HG02588 (cell line): ENCODE data around the gene SYNCRIP.
"Not testable (repeated sequence)": the region's sequence is repeated elsewhere in the genome, so short reads cannot be mapped to it uniquely, and the experiment has no call there.

Experiments
- ATAC-seq: cut with Tn5 transposase; IDR thresholded peaks from one replicate; pipeline ENCODE4 v1.9.1; 2021; ENCODE audit warnings: mild to moderate bottlenecking, moderate library complexity; ENCODE audit not compliant: unreplicated experiment

SYNCRIP gene

DNA sequence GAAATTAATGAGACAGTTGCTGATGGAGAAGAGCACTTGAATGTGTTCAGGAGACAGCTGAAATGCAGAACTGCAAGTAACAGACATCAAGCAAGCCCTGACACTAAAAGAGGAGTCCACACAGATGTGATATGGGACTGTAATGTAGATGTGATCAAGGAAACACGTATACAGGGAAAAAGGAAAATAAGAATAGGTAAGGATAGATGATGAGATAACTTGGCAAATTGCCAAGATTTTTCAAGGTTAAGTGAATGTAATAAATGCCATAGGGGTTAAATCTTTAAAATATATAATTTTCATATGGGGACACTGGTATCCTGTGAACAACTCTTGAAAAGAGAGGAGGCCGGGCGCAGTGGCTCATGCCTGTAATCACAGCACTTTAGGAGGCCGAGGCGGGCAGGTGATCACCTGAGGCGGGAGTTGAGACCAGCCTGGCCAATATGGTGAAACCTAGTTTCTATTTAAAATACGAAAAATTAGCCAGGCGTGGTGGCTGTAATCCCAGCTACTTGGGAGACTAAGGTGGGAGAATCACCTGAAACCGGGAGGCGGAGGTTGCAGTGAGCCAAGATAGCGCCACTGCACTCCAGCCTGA lies 41.9 kb downstream of the SYNCRIP start:
- no peak for ATAC-seq

DNA sequence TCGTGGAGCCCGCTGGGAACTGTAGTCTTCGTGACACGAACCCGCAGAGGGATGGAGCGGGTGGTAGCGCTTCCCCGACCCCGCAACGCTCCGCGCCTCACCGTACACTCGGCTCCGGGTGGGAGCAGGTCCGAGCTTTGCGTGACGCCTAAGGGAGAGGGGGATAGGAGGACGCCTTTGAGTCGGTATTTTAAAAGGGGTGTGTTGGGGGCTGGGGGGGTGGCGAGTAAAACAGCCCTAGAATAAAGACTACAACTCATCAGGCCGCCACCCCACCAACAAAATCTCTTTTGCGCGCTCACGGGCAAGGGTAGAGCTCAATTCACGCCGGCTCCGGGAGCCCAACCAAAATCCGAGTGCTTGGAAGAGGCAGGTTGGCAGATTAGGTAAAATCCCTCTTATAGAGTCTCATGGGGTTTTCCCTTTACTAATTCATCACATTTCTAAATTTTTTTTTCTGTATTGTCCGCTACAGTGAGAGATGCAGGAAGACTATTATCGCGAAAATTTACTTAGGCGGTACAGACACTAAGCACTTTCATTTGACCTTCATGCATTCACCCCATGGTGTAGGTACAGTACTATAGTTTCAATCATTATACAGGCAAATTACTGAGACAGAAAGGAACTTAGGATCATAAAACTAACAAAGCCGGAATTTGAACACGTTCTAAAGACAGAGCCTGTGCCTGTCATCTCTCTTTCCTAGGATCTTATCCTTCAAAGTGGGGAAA lies 48.3 kb downstream of the SYNCRIP start:
- ATAC-seq, result peak; percentile 5

DNA sequence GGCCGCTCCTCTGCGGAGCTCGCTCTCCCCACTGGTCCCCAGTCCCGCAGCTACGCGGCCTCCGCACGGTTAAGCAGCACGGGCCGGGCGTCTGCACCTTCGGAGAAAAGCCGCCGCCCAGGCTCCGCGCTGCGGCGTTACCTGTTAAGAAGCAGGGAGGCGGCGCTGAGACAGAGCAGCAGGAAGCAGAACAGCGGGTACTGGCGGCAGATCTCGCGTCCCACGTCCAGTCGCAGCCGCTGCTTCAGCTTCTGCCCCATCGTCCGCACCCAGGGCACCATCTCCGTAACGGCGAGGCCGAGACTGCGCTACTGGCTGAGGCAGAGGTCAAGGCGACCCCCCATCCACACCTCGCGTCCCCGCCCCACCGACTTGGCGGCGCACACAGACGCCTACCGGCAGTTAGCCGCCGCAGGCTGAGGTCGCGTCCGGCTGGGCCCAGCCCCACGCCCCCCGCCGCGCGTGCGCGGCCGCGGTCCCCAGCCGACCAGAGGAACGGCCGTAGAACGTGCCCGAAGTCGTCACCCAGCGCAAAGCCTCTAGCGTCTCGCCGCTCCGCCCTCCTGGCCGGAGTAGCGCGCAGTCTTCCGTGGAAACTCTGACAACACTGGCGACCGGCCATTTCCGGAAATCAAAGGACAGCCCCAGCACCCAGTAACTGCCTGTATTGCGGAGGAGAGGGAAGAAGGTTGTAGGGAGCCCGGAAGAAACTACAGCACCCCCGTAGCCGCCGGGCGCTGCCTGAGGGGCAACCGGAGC lies 49.1 kb downstream of the SYNCRIP start, which contains the start of gene SNX14:
TSS of gene SNX14 (minus strand) at position 421 of the 759 bp plus-strand sequence. CDS start at position 281, 140 bp downstream.
- peak; percentile 92 for ATAC-seq

DNA sequence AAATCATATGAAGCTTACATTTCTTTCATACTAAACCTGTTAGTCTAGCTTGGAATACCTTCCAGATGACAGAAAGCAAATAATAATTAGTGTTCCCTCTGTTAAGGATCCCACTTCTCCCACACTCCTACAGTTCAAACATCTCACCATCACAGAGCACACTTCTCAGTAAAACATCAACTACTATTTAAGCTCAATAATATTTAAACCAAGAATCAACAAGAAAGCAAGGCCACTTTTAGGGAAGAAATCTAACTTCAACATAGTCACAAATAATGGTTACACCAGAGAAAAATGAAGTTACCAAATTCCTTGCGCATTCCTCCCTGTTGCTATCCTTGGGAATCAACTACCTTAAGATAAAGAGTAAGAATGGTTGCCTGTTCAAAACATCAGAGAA lies 50.7 kb downstream of the SYNCRIP start:
- no peak for ATAC-seq

DNA sequence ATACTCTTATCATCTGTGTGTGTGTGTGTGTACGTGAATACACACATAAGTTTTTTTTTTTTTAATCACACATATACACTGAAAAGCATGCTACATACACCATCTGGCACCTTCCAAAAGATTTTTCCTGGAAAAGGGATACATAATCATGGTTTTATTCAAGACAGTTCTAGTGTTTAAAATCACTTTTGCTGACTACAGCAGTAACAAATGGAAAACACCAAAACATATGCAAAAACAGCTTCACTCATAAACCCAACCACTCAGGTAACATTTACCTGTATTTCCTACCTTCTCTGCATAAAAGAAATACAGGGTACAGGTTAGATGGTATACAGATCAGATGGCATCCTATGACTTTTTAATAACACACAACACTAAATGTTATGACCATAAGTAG lies 51.5 kb downstream of the SYNCRIP start:
- ATAC-seq, result no peak

DNA sequence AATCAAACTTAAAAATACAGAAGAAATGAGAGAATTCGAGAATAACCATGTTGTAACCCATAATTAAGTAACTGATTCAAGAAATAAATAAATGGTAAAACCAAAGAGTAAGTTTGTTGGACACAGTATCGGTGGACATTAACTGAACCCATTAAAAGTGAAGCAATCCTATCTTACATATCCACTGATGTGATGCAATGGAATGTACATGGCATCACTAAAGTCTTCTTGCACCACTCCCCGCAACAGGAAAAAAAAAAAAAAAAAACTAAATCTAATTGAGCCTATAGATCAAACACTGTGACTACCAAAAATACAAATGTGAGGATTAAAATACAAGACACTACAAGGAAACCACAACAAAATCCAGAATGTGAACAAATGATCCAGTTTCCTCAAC lies 56.9 kb downstream of the SYNCRIP start:
- ATAC-seq, result no peak

DNA sequence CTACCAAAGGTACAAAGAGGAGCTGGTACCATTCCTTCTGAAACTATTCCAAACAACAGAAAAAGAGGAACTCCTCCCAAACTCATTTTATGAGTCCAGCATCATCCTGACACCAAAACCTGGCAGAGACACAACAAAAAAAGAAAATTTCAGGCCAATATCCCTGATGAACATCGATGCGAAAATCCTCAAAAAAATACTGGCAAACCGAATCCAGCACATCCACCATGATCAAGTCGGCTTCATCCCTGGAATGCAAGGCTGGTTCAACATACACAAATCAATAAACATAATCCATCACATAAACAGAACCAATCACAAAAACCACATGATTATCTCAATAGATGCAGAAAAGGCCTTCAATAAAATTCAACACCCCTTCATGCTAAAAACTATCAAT lies 59.9 kb downstream of the SYNCRIP start:
- ATAC-seq, result not testable (repeated sequence)

DNA sequence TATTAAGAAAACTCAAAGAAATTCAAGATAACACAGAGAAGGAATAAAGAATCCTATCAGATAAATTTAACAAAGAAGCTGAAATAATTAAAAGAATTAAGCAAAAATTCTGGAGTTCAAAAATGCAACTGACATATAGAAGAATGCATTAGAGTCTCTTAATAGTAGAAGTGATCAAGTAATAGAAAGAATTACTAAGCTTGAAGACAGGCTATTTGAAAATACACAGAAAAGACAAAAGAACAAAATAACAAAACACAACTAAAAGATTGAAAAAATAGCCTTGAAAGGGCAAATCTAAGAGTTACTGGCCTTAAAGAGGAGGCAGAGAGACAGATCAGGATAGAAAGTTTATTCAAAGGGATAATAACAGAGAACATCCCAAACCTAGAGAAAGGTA lies 61.1 kb downstream of the SYNCRIP start:
- ATAC-seq, result no peak

DNA sequence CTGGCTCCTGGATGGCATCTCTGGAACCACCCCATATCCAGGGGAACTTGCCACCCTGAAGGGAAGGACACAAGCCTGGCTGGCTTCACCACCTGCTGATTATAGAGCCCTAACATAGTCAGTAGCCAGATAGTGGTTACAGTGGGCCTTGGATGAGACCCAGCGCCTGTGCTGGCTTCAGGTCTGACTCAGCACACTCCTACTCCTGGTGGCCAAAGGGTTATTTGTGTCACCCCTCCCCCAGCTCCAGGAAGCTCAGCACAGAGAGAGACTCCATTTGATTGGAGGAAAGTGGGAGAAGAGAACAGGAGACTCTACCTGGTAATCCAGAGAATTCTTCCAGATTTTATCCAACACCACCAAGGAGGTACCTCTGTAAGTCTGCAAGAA lies 61.8 kb downstream of the SYNCRIP start:
- ATAC-seq, result peak; percentile 80

DNA sequence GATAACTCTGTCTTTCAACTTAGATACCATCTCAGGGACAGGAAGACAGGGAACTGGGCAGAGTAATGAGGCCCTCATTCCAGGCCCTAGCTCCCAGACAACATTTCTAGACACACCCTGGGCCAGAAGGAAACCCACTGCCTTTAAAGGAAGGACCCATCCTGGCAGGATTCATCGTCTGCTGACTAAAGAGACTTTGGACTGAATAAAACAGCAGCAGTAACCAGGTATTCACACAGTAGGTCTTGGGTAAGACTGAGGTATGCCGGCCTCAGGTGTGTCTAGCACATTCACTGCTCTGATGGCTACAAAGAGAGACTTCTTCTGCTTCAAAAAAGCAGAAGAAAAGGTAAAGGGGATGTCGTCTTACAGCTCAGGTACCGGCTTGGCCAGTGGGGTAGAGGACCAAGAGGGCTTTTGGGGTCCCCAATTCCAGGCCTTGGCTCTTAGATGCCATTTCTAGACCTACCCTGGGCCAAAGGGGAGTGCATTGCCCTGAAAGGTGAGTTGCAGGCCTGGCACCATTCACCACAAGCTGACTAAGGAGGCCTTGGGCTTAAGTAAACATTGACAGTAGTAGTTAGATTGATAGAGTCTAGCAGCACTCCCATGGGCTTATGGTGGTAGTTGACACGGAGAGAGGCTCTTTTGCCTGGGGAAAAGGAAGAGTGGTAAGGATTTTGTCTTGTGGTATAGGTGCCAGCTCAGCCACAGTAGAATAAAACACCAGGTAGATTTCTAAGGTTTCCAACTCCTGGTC lies 62.4 kb downstream of the SYNCRIP start:
- peak; percentile 9 for ATAC-seq

DNA sequence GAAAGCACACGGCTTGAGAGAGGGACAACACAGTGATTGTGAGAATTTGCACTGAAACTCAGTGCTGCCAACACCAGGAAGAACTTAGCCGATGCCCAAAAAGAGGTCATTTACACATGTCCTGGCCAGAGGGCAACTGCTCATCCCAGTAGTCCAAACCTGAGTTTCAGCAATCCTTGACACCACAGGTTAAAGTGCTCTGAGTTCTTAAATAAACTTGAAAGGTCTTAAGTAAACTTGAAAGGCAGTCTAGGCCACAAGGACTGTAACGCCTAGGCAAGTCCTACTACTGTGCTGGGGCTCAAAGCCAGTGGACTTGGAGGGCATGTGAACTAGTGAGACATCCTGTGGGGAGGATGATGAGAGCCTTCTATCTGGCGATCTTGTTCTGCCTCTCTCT lies 63.1 kb downstream of the SYNCRIP start:
- ATAC-seq, result no peak

DNA sequence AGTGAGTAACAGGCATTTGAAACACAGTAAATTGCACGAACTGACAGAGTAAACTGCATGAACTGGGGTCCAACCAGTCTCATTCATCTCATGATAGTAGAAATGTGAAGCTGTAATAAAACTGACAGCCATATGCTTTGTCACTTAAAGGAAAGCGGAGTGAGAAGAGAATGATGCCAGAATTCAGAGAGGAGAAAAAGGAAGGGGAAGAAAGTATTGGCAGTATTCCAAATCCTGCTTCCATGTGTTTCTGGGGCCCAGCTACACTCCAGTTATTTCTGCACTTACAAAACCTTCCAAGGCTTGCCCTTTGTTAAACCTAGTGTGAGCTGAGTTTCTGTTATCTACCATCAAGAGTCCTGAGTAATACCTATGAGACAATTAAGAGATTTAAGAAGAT lies 66.2 kb downstream of the SYNCRIP start:
- no peak for ATAC-seq

DNA sequence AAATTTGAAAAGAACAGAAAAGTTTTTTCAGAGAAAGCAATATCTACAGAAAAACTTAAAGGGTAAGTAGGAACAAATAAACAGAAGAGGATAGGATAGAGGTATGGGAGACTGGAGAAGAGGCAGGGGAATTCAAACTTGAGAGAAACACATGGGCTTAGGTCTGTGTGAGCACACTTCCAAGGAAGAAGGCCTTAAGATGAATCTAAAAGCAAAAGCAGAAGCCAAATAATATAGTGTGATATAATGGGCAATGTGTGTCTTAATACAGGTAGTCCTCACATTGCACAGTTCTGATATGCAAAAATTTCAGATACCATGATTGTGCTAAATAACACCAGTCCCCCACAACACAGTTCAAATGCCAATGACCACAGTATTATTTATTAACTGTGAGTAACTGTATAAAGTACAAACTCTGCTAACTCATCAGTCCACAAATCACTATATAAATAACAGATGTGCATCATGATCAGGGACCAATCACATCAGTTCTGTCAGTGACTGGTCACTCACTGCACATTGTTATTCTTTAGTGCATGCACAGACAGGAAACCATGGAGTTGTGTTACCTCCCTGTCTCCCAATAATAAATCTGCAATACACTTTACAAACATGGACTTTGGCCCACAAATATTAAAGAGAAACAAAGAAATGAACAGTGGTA lies 67.6 kb downstream of the SYNCRIP start:
- ATAC-seq, result no peak

DNA sequence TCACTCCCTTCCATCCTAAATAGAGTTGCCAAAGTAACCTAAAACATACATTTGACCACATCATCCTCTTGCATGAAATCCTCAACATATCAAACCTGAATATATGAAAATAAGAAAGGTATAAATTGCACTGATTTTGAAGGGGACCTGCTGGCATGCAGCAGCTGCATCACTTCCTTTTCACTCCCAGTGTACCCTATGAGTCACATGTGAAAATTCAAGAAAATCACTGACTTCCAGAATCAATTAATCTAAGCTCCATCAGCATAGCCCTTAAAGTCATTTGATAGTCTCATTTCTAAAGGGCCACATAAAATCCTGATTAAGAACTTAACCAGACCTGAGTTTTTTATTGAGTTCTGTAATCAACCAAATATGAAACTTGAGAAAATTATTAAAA lies 73.4 kb downstream of the SYNCRIP start:
- no peak for ATAC-seq

DNA sequence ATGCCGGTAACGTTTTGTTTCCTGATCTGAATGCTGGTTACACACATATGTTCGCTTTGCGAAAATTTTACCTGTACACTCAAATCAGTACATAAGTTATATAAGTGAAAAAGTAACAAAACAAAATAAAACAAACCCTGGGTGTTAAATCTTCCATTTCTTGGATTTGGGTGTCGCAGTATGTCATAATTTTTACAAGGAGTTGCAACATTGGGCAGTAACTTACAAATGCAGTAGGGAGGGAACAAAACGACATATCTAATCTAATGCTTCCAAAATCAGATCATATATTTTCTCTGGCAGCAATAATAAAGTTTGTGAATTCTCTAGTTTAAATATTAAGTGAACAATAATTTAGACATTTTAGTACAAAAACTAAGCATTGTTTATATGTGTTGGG lies 74.3 kb downstream of the SYNCRIP start:
- ATAC-seq, result no peak

DNA sequence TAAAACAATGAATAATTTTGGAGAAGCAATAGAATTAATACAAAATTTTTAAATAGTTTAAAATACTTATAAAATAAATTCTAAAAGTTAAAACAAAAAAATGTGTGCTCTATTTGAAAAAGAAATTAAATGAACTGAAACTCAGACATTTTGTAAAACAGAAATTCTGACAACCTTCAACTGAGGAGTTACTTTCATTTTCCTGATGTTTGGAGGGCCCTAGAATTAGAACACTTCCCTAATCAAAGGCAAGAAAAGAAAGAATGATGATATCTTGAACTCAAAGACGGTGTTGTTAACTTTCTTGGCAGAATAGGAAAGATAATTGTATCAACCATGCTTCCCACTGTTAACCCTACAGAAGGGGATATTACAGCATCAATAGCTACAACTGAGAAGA lies 77.0 kb downstream of the SYNCRIP start:
- no peak for ATAC-seq

DNA sequence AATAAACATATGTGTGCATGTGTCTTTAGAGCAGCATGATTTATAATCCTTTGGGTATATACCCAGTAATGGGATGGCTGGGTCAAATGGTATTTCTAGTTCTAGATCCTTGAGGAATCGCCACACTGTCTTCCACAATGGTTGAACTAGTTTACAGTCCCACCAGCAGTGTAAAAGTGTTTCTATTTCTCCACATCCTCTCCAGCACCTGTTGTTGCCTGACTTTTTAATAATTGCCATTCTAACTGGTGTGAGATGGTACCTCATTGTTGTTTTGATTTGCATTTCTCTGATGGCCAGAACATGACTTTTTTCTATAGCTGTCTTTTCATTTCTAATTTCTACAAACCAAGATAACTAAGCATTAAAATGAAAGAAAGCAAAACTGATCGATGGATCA lies 78.5 kb downstream of the SYNCRIP start:
- not testable (repeated sequence) for ATAC-seq
